Measurements from ENCODE around the gene ABCA13.
A peak's percentile ranks its signal among the peaks of the same experiment; 100 is the strongest.

ABCA13 gene

GRCh38 chr7:48274662-48275061 is 103.4 kb downstream of the ABCA13 start:
- H3K9me3 ChIP-seq (ENCODE audit: insufficient read depth, low read depth, low read length): no peaks in the 10 kb centered on the region
- no peak overlapping the region for H3K4me3 ChIP-seq (ENCODE audit: low read length)
- H3K36me3 ChIP-seq (ENCODE audit: insufficient read depth, low read length): no peaks in the 10 kb centered on the region
- H3K27ac ChIP-seq (ENCODE audit: low read depth, low read length): no peak overlapping the region
- H3K9ac ChIP-seq (ENCODE audit: low read depth, low read length): no peak overlapping the region
- WGBS: 85% methylated on average over 3 of the region's 3 CpGs
- no peaks in the 10 kb centered on the region for H3K27me3 ChIP-seq (ENCODE audit: insufficient read depth, low read length)
- H3K4me1 ChIP-seq (ENCODE audit: insufficient read depth, low read length): no peaks in the 10 kb centered on the region

GRCh38 chr7:48279420-48279819 is 108.2 kb downstream of the ABCA13 start:
- WGBS: 100% methylated on average over 1 of the region's 1 CpG
- H3K9ac ChIP-seq (ENCODE audit: low read depth, low read length): no peak overlapping the region
- no peaks in the 10 kb centered on the region for H3K36me3 ChIP-seq (ENCODE audit: insufficient read depth, low read length)
- H3K27me3 ChIP-seq (ENCODE audit: insufficient read depth, low read length): no peaks in the 10 kb centered on the region
- no peaks in the 10 kb centered on the region for H3K9me3 ChIP-seq (ENCODE audit: insufficient read depth, low read depth, low read length)
- no peak overlapping the region for H3K27ac ChIP-seq (ENCODE audit: low read depth, low read length)
- no peak overlapping the region for H3K4me3 ChIP-seq (ENCODE audit: low read length)
- H3K4me1 ChIP-seq (ENCODE audit: insufficient read depth, low read length): no peaks in the 10 kb centered on the region

GRCh38 chr7:48280100-48280499 is 108.8 kb downstream of the ABCA13 start:
- Histone ChIP-seq H3K27ac (ENCODE audit: low read depth, low read length) (no peak overlapping the region), H3K9ac (ENCODE audit: low read depth, low read length) (no peak overlapping the region), H3K36me3 (ENCODE audit: insufficient read depth, low read length) (no peaks in the 10 kb centered on the region), H3K9me3 (ENCODE audit: insufficient read depth, low read depth, low read length) (no peaks in the 10 kb centered on the region), H3K4me1 (ENCODE audit: insufficient read depth, low read length) (no peaks in the 10 kb centered on the region), H3K4me3 (ENCODE audit: low read length) (no peak overlapping the region), H3K27me3 (ENCODE audit: insufficient read depth, low read length) (no peaks in the 10 kb centered on the region)
- WGBS: 95% methylated on average over 2 of the region's 2 CpGs

- Histone ChIP-seq H3K4me3 (ENCODE audit: low read length) (no peak overlapping the region), H3K27me3 (ENCODE audit: insufficient read depth, low read length) (no peaks in the 10 kb centered on the region), H3K9ac (ENCODE audit: low read depth, low read length) (no peak overlapping the region), H3K36me3 (ENCODE audit: insufficient read depth, low read length) (no peaks in the 10 kb centered on the region), H3K27ac (ENCODE audit: low read depth, low read length) (no peak overlapping the region), H3K9me3 (ENCODE audit: insufficient read depth, low read depth, low read length) (no peaks in the 10 kb centered on the region), H3K4me1 (ENCODE audit: insufficient read depth, low read length) (no peaks in the 10 kb centered on the region)
- WGBS: 66% methylated on average over 5 of the region's 6 CpGs
Measured at GRCh38 chr7:48285373-48285772, 114.1 kb downstream of the ABCA13 start.

- no peaks in the 10 kb centered on the region for H3K9me3 ChIP-seq (ENCODE audit: insufficient read depth, low read depth, low read length)
- no peaks in the 10 kb centered on the region for H3K27me3 ChIP-seq (ENCODE audit: insufficient read depth, low read length)
- H3K27ac ChIP-seq (ENCODE audit: low read depth, low read length): no peak overlapping the region
- WGBS: 92% methylated on average over 5 of the region's 5 CpGs
- no peak overlapping the region for H3K4me3 ChIP-seq (ENCODE audit: low read length)
- H3K4me1 ChIP-seq (ENCODE audit: insufficient read depth, low read length): no peaks in the 10 kb centered on the region
- H3K36me3 ChIP-seq (ENCODE audit: insufficient read depth, low read length): no peaks in the 10 kb centered on the region
- no peak overlapping the region for H3K9ac ChIP-seq (ENCODE audit: low read depth, low read length)
Measured at GRCh38 chr7:48286836-48287235, 115.6 kb downstream of the ABCA13 start.

- 100% methylated on average over 1 of the region's 1 CpG for WGBS
- no peaks in the 10 kb centered on the region for H3K4me1 ChIP-seq (ENCODE audit: insufficient read depth, low read length)
- no peak overlapping the region for H3K4me3 ChIP-seq (ENCODE audit: low read length)
- no peaks in the 10 kb centered on the region for H3K9me3 ChIP-seq (ENCODE audit: insufficient read depth, low read depth, low read length)
- no peak overlapping the region for H3K27ac ChIP-seq (ENCODE audit: low read depth, low read length)
- no peaks in the 10 kb centered on the region for H3K36me3 ChIP-seq (ENCODE audit: insufficient read depth, low read length)
- H3K27me3 ChIP-seq (ENCODE audit: insufficient read depth, low read length): no peaks in the 10 kb centered on the region
- no peak overlapping the region for H3K9ac ChIP-seq (ENCODE audit: low read depth, low read length)
Measured at GRCh38 chr7:48289656-48290055, 118.4 kb downstream of the ABCA13 start.

- H3K9ac ChIP-seq (ENCODE audit: low read depth, low read length): no peak overlapping the region
- no peaks in the 10 kb centered on the region for H3K36me3 ChIP-seq (ENCODE audit: insufficient read depth, low read length)
- WGBS: 95% methylated on average over 3 of the region's 4 CpGs
- H3K27ac ChIP-seq (ENCODE audit: low read depth, low read length): no peak overlapping the region
- H3K27me3 ChIP-seq (ENCODE audit: insufficient read depth, low read length): no peaks in the 10 kb centered on the region
- no peaks in the 10 kb centered on the region for H3K9me3 ChIP-seq (ENCODE audit: insufficient read depth, low read depth, low read length)
- H3K4me3 ChIP-seq (ENCODE audit: low read length): no peak overlapping the region
- H3K4me1 ChIP-seq (ENCODE audit: insufficient read depth, low read length): no peaks in the 10 kb centered on the region
Measured at GRCh38 chr7:48292949-48293348, 121.7 kb downstream of the ABCA13 start.

- no peak overlapping the region for H3K9ac ChIP-seq (ENCODE audit: low read depth, low read length)
- WGBS: 94% methylated on average over 7 of the region's 7 CpGs
- H3K27me3 ChIP-seq (ENCODE audit: insufficient read depth, low read length): no peaks in the 10 kb centered on the region
- peaks cover 10% of the 10 kb centered on the region for H3K4me1 ChIP-seq (ENCODE audit: insufficient read depth, low read length)
- no peaks in the 10 kb centered on the region for H3K36me3 ChIP-seq (ENCODE audit: insufficient read depth, low read length)
- no peaks in the 10 kb centered on the region for H3K9me3 ChIP-seq (ENCODE audit: insufficient read depth, low read depth, low read length)
- H3K4me3 ChIP-seq (ENCODE audit: low read length): no peak overlapping the region
- H3K27ac ChIP-seq (ENCODE audit: low read depth, low read length): no peak overlapping the region
Measured at GRCh38 chr7:48295296-48295971, 124.2 kb downstream of the ABCA13 start.

GRCh38 chr7:48296966-48297365 is 125.7 kb downstream of the ABCA13 start:
- Histone ChIP-seq H3K4me3 (ENCODE audit: low read length) (no peak overlapping the region), H3K4me1 (ENCODE audit: insufficient read depth, low read length) (peaks cover 19% of the 10 kb centered on the region), H3K27ac (ENCODE audit: low read depth, low read length) (no peak overlapping the region), H3K27me3 (ENCODE audit: insufficient read depth, low read length) (no peaks in the 10 kb centered on the region), H3K9ac (ENCODE audit: low read depth, low read length) (no peak overlapping the region), H3K36me3 (ENCODE audit: insufficient read depth, low read length) (no peaks in the 10 kb centered on the region), H3K9me3 (ENCODE audit: insufficient read depth, low read depth, low read length) (no peaks in the 10 kb centered on the region)
- WGBS: 41% methylated on average over 2 of the region's 2 CpGs

GRCh38 chr7:48298779-48299178 is 127.5 kb downstream of the ABCA13 start:
- Histone ChIP-seq H3K27me3 (ENCODE audit: insufficient read depth, low read length) (no peaks in the 10 kb centered on the region), H3K36me3 (ENCODE audit: insufficient read depth, low read length) (no peaks in the 10 kb centered on the region), H3K4me3 (ENCODE audit: low read length) (no peak overlapping the region), H3K27ac (ENCODE audit: low read depth, low read length) (no peak overlapping the region), H3K4me1 (ENCODE audit: insufficient read depth, low read length) (peaks cover 19% of the 10 kb centered on the region), H3K9me3 (ENCODE audit: insufficient read depth, low read depth, low read length) (peaks cover 4% of the 10 kb centered on the region; the same call in 1 of the 2 replicates), H3K9ac (ENCODE audit: low read depth, low read length) (no peak overlapping the region)
- WGBS: 90% methylated on average over 5 of the region's 5 CpGs

GRCh38 chr7:48299580-48300169 is 128.4 kb downstream of the ABCA13 start:
- Histone ChIP-seq H3K9ac (ENCODE audit: low read depth, low read length) (no peak overlapping the region), H3K36me3 (ENCODE audit: insufficient read depth, low read length) (no peaks in the 10 kb centered on the region), H3K27me3 (ENCODE audit: insufficient read depth, low read length) (no peaks in the 10 kb centered on the region), H3K4me1 (ENCODE audit: insufficient read depth, low read length) (peaks cover 19% of the 10 kb centered on the region), H3K27ac (ENCODE audit: low read depth, low read length) (peak overlapping the region; percentile 34; the same call in 1 of the 2 replicates), H3K9me3 (ENCODE audit: insufficient read depth, low read depth, low read length) (peaks cover 4% of the 10 kb centered on the region; the same call in 1 of the 2 replicates), H3K4me3 (ENCODE audit: low read length) (no peak overlapping the region)
- WGBS: 38% methylated on average over 4 of the region's 4 CpGs
